Activated CD8-positive, alpha-beta memory T cell treated with anti-CD3 and anti-CD28 coated beads, Interleukin-2, amount 10 ng/mL, durations not matched to agents 7 days and 5 days (primary cell): ENCODE results near the gene ACOT13. TPM values are rescaled to one million over a fixed set of nuclear protein-coding genes. Genes with fewer than 3 reads are reported as not detected.
A peak's percentile ranks its signal among the peaks of the same experiment; 100 is the strongest.
"Not testable (repeated sequence)": the region's sequence is repeated elsewhere in the genome, so short reads cannot be mapped to it uniquely, and the experiment has no call there.

Experiments
- ATAC-seq: fragments of 150-1000 bp; cut with Tn5 transposase; one replicate; pipeline ENCODE4 v1.10.0; 2021; ENCODE audit warnings: moderate library complexity
- CTCF ChIA-PET: fragments of 350-600 bp; sonication (Branson Sonifier 250); formaldehyde crosslinking; loops from one replicate; lab custom pipeline; 2021; ENCODE audit warnings: antibody characterized with exemption; lab: Charles Lee
- DNase-seq: peaks from one replicate; pipeline ENCODE4 v3.0.0-alpha.2; 2020
- H3K27ac Mint-ChIP-seq: one replicate; pipeline ENCODE4 v1.8.0; 2021; ENCODE audit warnings: mild to moderate bottlenecking, mixed read lengths
- H3K27me3 Mint-ChIP-seq: one replicate; pipeline ENCODE4 v1.8.0; 2021; ENCODE audit warnings: mixed read lengths
- H3K36me3 Mint-ChIP-seq: one replicate; pipeline ENCODE4 v1.8.0; 2021; ENCODE audit warnings: mild to moderate bottlenecking, mixed read lengths
- H3K4me1 Mint-ChIP-seq: one replicate; pipeline ENCODE4 v1.8.0; 2021; ENCODE audit warnings: mixed read lengths
- H3K4me3 Mint-ChIP-seq: one replicate; pipeline ENCODE4 v1.8.0; 2021; ENCODE audit warnings: mild to moderate bottlenecking, moderate library complexity, mixed read lengths
- H3K9me3 Mint-ChIP-seq: one replicate; pipeline ENCODE4 v1.8.0; 2022; ENCODE audit warnings: low read depth, mixed read lengths
- total RNA-seq, 2 experiments: library from RNA; stranded (reverse); gene quantifications; one replicate each; pipeline ENCODE4 v1.2.3, GENCODE V29; 2021

The ACOT13 gene
- total RNA-seq, 2 experiments from 2014 or later, result 21.8 to 25.6 TPM

DNA sequence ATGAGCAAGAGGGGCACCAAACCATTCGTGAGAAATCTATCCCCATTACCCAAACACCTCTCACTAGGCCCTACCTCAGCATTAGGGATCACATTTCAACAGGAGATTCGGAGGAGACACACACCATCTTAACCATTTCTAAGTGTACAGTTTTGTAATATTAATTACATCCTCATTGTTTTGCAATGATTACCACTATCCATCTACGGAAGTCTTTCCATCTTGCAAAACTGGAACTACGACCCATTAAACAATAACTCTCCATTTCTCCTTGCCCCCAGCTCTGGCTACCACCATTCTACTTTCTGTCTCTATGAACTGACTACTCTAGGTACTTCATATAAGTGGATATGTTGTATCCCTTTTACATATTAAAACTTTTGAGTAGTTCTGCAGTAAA lies 20.1 kb downstream of the ACOT13 start:
- H3K27ac Mint-ChIP-seq, result no peak overlapping the region
- CTCF ChIA-PET, result no interaction called here
- H3K27me3 Mint-ChIP-seq, result no peaks in the 10 kb centered on the region
- peaks cover 3% of the 10 kb centered on the region for H3K36me3 Mint-ChIP-seq
- no peak for ATAC-seq
- H3K9me3 Mint-ChIP-seq, result no peaks in the 10 kb centered on the region
- DNase-seq, result no peak
- H3K4me3 Mint-ChIP-seq, result no peak overlapping the region
- no peaks in the 10 kb centered on the region for H3K4me1 Mint-ChIP-seq

DNA sequence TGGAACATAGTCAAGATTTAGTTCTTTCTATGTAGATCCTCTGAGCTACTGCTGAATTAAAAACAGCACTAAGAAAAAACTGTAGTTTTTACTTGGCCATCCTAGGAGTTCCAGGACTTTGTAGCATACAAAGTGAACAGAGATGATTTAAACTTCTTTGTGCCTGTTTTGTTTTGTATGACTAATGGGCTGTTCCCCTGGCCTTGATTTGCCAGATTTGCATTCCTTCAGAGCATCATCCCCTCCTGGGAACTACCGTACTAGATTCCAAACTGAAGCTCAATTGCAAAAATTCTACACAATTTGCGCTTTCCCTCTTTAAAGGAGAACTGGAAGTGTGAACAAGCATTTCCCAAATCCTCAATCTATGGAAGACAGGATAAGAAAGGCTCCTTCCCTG lies 23.1 kb downstream of the ACOT13 start:
- H3K9me3 Mint-ChIP-seq, result no peaks in the 10 kb centered on the region
- H3K27ac Mint-ChIP-seq, result no peak overlapping the region
- peaks cover 6% of the 10 kb centered on the region for H3K4me1 Mint-ChIP-seq
- DNase-seq (no peak), ATAC-seq (no peak)
- no peak overlapping the region for H3K4me3 Mint-ChIP-seq
- CTCF ChIA-PET, result interaction anchor here (0.6 to 1.6 kb wide), 2 partner anchors 109 to 164 kb away, joined by 3 read pairs; no protein-coding TSS in a partner anchor
- H3K27me3 Mint-ChIP-seq, result no peaks in the 10 kb centered on the region
- peaks cover 3% of the 10 kb centered on the region for H3K36me3 Mint-ChIP-seq

DNA sequence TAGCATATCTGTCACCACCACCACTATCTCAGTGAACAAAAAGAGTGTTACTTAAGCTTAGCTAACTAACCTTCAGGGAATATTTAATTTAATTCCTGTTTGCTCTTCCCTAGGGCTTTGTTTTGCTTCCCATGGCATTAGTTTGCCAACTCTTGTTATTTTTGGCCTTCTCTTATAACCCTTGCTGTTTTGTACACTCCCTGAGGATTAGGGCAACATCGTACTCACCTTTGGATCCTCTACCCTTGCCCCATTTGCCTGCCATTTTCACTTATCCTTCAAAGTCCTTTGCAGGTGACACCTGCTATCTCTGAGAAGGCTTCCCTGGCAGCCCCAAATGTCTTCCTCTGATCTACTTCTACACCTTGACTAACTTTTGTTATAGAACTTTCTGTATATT lies 23.7 kb downstream of the ACOT13 start:
- Mint-ChIP-seq H3K36me3 (peaks cover 3% of the 10 kb centered on the region), H3K4me1 (peaks cover 6% of the 10 kb centered on the region), H3K9me3 (no peaks in the 10 kb centered on the region), H3K27ac (no peak overlapping the region), H3K27me3 (no peaks in the 10 kb centered on the region), H3K4me3 (no peak overlapping the region)
- no peak for ATAC-seq
- DNase-seq, result no peak
- CTCF ChIA-PET, result interaction anchor here (1.6 kb wide), 1 partner anchor 109 kb away, joined by 3 read pairs; no protein-coding TSS in a partner anchor

DNA sequence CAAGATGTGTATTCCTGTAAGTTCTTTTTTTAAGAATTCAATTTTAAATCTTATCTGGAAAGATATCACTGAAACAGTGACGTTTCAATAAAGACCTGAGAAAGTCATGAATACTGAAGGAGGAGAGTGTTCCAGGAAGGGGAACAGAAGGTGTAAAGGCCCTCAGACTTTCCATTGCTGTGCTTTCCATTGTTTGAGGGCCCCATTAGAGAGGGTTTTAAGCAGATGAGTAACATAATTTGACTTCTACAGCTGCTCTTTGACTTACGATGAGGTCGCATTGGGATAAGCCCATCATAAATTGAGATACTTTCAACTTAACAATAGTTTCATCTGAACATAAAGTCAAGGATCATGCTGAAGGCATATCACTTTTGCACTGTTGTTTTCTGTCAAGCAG lies 24.7 kb downstream of the ACOT13 start:
- no peak overlapping the region for H3K27ac Mint-ChIP-seq
- no peak for ATAC-seq
- H3K27me3 Mint-ChIP-seq, result no peaks in the 10 kb centered on the region
- H3K4me1 Mint-ChIP-seq, result peaks cover 10% of the 10 kb centered on the region
- H3K4me3 Mint-ChIP-seq, result no peak overlapping the region
- no peak for DNase-seq
- CTCF ChIA-PET, result no interaction called here
- H3K9me3 Mint-ChIP-seq, result no peaks in the 10 kb centered on the region
- peaks cover 3% of the 10 kb centered on the region for H3K36me3 Mint-ChIP-seq

DNA sequence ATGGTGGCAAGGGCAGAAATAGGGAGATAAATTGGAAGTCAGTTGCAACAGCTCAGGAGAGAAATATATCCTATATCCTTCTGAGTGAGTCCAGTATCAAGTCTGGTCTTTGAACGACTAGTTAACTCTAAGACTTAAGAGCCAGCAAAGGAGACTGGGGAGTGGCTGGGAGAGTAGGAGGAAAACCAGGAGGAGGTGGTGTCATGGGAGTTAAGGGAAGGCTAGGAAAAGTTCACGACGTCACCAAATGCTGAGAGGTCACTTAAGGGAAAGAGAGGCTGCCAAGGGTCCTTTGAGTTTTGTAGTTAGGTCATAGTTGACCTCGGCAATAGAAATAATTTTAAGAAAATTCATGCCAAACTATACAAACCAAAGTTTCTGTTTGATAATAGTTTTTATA lies 25.1 kb downstream of the ACOT13 start:
- Mint-ChIP-seq H3K36me3 (peaks cover 3% of the 10 kb centered on the region), H3K27me3 (no peaks in the 10 kb centered on the region), H3K9me3 (no peaks in the 10 kb centered on the region), H3K27ac (no peak overlapping the region), H3K4me3 (no peak overlapping the region), H3K4me1 (peaks cover 10% of the 10 kb centered on the region)
- CTCF ChIA-PET, result no interaction called here
- ATAC-seq (no peak), DNase-seq (no peak)

DNA sequence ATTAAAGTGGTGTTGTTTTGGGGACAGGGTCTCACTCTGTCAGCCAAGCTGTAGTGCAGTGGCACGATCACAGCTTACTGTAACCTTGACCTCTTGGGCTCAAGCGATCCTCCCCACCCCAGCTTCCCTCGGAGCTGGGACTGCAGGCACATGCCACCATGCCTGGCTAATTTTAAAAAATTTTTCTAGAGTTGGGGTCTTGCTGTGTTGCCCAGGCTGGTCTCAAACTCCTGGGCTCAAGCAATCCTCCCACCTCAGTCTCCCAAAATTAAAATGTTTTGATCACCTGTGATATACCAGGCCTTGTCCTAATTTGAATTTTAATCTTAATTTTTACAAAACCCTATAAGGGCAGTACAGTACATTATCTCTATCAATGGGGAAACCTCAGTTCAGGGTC lies 25.5 kb downstream of the ACOT13 start:
- H3K4me3 Mint-ChIP-seq, result no peak overlapping the region
- H3K27ac Mint-ChIP-seq, result no peak overlapping the region
- H3K36me3 Mint-ChIP-seq, result peaks cover under 1% of the 10 kb centered on the region
- H3K27me3 Mint-ChIP-seq, result no peaks in the 10 kb centered on the region
- no peaks in the 10 kb centered on the region for H3K9me3 Mint-ChIP-seq
- DNase-seq (no peak), ATAC-seq (no peak)
- CTCF ChIA-PET, result interaction anchor here (0.9 kb wide), 1 partner anchor 111 kb away, joined by 3 read pairs; no protein-coding TSS in a partner anchor
- H3K4me1 Mint-ChIP-seq, result peaks cover 10% of the 10 kb centered on the region

DNA sequence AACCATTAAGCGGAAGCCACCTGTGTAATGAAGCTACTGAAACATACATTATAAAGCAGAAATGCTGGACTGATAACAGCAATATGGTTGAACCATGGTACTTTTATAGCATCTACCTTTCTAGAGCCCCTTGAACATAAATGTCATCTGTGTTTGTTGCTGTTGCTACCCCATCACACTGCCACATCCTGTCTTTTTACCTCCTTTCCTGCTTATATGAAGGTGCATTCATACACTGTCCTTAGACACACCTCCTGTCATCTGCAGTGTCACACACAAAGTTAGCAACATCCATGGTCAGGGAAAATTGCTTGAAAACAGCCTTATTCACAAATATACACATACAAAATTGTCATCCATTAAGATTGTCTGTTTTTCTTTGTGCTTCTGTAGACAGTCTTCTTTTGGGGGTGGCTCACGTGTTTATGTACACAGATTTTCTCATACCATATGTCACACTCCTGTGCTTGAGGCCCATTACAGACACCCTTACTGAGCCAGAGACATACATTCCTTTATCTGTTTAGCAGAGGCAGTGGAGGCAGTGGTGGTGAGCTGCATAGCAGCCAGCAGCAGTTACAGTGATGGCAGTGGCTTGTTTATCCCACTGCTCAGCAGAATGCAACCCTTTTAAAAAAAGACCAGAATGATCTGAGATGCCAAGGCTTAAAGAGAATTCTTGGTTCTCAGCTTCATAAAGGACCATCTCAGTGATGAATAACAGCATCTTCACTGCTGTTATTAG lies 26.1 kb downstream of the ACOT13 start:
- no peaks in the 10 kb centered on the region for H3K36me3 Mint-ChIP-seq
- no peak overlapping the region for H3K4me3 Mint-ChIP-seq
- H3K27me3 Mint-ChIP-seq, result no peaks in the 10 kb centered on the region
- peak; percentile 66 for ATAC-seq
- no peaks in the 10 kb centered on the region for H3K9me3 Mint-ChIP-seq
- CTCF ChIA-PET, result interaction anchor here (0.9 kb wide), 1 partner anchor 112 kb away, joined by 3 read pairs; no protein-coding TSS in a partner anchor
- no peak overlapping the region for H3K27ac Mint-ChIP-seq
- H3K4me1 Mint-ChIP-seq, result peaks cover 10% of the 10 kb centered on the region
- no peak for DNase-seq

DNA sequence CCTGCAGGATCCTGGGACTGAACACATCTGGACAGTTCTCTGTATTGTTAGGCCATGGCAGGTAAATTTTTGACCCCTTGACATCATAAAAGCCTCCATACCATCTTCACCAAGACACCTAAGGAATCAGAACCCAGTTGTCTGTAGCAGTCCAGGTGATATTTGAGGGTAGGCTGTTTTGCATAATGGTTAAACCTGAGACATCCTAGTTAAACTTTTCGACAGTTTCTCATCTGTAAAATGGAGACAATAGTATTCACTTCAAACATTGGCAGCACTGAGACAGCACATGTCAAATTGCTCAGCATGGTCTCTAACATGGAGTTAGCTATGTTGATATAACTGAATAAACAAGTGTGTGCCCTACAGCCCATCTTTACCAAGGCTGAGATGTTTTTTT lies 27.3 kb downstream of the ACOT13 start:
- Mint-ChIP-seq H3K27ac (no peak overlapping the region), H3K9me3 (no peaks in the 10 kb centered on the region), H3K36me3 (peaks cover 3% of the 10 kb centered on the region), H3K27me3 (no peaks in the 10 kb centered on the region), H3K4me1 (peaks cover 10% of the 10 kb centered on the region), H3K4me3 (no peak overlapping the region)
- DNase-seq (no peak), ATAC-seq (no peak)
- CTCF ChIA-PET, result interaction anchor here (0.8 to 4.3 kb wide), 3 partner anchors 10 to 117 kb away, joined by 3 to 33 read pairs (median 3); no protein-coding TSS in a partner anchor

DNA sequence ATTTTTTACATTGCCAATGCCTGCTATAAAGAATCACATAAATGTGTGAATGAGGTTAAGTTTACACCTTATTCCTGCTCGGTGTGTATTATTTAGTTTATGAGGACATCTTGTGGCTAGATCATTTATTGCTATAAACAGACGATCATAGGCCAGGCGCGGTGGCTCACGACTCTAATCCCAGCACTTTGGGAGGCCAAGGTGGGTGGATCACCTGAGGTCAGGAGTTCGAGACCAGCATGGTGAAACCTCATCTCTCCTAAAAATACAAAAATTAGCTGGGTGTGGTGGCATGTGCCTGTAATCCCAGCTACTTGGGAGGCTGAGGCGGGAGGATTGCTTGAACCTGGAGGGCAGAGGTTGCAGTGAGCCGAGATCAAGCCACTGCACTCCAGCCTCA lies 28.8 kb downstream of the ACOT13 start:
- DNase-seq, H3K9me3 Mint-ChIP-seq, H3K27me3 Mint-ChIP-seq, H3K4me3 Mint-ChIP-seq, H3K27ac Mint-ChIP-seq, H3K36me3 Mint-ChIP-seq: not testable (repeated sequence)
- CTCF ChIA-PET, result interaction anchor here (1.0 to 4.3 kb wide), 3 partner anchors 111 to 148 kb away, joined by 3 to 33 read pairs (median 4); no protein-coding TSS in a partner anchor
- peaks cover 10% of the 10 kb centered on the region for H3K4me1 Mint-ChIP-seq
- ATAC-seq, result peak; percentile 78

DNA sequence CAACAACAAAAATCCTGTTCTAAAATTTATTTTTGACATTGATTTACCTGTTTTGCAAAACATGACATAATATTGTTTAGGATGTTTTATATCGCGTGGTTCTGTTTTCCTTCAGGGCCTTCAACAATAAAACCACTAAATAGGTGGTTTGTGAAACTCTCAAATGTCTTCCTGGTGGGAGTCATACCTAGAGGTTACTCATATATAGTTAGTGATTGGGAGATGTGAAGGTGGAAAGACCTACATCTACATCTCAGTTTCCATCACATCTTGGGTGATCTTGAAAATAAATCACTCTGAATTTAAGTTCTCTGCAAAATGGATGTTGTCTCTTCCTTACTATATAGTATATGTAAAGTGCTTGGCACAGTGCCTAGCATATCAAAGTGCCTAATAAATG lies 29.2 kb downstream of the ACOT13 start:
- ATAC-seq, result no peak
- no peak overlapping the region for H3K4me3 Mint-ChIP-seq
- CTCF ChIA-PET, result interaction anchor here (1.0 to 4.3 kb wide), 3 partner anchors 112 to 149 kb away, joined by 3 to 33 read pairs (median 4); no protein-coding TSS in a partner anchor
- peaks cover 10% of the 10 kb centered on the region for H3K4me1 Mint-ChIP-seq
- no peaks in the 10 kb centered on the region for H3K9me3 Mint-ChIP-seq
- no peaks in the 10 kb centered on the region for H3K27me3 Mint-ChIP-seq
- no peak for DNase-seq
- no peak overlapping the region for H3K27ac Mint-ChIP-seq
- peaks cover 9% of the 10 kb centered on the region for H3K36me3 Mint-ChIP-seq

DNA sequence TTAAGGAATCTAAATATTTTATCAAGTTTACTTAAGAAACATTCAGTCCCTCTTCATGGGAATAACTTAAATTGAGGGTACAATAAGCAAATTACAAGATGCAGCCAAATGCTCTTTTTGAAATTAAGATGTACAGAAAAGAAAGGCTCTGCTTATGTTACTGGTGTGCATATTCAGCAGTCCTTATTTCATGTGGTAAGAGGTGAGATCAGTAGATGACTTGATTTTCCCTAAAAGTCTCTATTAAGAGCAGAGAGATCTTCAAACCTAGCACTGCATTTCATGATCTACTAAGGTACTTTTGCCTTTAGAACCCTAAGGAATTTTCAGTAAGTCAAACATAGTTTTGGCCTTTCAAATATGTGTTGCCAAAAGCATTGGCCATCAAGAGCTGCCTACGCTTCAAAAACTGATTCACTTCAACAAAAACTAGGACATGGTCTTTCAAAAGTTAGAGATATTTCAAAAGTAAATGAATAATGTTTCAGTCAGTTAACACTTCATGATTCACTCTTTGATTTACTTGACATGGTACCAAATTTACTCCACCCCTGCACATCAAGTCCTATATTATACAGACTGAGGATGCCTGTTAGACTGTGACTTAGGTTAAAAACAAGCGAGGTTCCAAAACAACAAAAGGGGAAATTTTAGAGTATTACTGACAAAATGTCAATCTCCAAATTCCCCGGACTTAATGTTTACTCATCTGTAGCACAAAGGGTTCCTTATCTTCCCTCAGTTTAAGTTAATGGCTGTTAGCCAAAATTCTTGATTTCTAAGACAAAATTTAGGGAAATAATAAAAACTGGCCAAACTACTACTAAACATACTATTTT lies 32.9 kb downstream of the ACOT13 start:
- ATAC-seq, result no peak
- H3K4me3 Mint-ChIP-seq, result no peak overlapping the region

DNA sequence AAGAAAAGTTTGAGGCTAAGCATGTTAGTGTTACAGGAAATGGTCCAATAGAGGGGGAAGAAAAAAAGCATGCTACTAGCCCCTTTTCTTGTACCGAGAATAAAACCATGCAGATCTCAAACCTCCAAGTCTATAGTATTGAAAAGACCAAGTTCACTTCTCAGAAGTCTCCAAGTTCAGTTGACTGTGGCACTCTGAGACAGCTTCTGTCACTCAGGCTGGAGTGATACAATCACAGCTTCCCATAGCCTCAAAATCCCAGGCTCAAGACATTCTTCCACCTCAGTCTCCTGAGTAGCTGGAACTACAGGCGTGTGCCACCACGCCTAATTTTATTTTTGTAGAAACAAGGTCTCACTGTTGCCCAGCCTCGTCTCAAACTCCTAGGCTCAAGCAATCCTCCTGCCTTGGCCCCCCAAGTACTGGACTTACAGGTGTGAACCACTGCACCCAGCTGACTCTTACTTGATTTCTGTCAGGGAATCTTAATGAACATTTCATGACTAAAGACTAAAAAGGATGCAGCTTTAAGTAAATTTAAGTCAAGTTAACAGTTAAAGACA lies 35.9 kb downstream of the ACOT13 start:
- Mint-ChIP-seq H3K27me3 (no peaks in the 10 kb centered on the region), H3K4me3 (no peak overlapping the region), H3K27ac (peak overlapping the region; percentile 52), H3K9me3 (no peaks in the 10 kb centered on the region), H3K36me3 (peaks cover 48% of the 10 kb centered on the region), H3K4me1 (peaks cover 20% of the 10 kb centered on the region)
- no peak for DNase-seq
- no peak for ATAC-seq
- CTCF ChIA-PET, result interaction anchor here (0.8 to 2.8 kb wide), 6 partner anchors 11 to 123 kb away, joined by 3 to 15 read pairs (median 4); no protein-coding TSS in a partner anchor

More for the DNA sequence above, 32.9 kb downstream of the ACOT13 start:
- H3K27me3 Mint-ChIP-seq, result no peaks in the 10 kb centered on the region
- CTCF ChIA-PET, result interaction anchor here (1.0 to 2.8 kb wide), 2 partner anchors 119 kb away, joined by 3 to 10 read pairs; no protein-coding TSS in a partner anchor
- peaks cover 11% of the 10 kb centered on the region for H3K4me1 Mint-ChIP-seq
- H3K36me3 Mint-ChIP-seq, result peaks cover 26% of the 10 kb centered on the region
- H3K9me3 Mint-ChIP-seq, result no peaks in the 10 kb centered on the region
- DNase-seq, result no peak
- peak overlapping the region; percentile 57 for H3K27ac Mint-ChIP-seq

DNA sequence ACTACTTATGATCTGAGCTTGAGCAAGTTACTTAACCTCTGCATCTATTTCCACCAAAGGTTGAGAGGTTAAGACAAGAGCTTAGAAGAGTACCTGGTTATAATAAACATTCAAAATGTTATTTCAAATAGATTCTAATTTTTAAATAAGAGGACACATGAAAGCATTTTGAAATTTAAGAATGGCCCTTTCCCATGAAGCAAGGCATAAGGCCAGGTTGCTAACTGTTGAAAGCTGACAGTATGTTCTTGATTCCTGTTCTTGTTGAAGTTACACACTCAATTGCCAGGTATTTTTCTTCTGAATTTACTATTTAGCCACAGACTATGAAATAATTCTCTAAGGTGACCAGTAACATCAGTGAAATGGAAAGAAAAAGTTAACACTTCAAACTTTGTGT lies 37.6 kb downstream of the ACOT13 start:
- H3K4me1 Mint-ChIP-seq, result peaks cover 22% of the 10 kb centered on the region
- H3K4me3 Mint-ChIP-seq, result no peak overlapping the region
- ATAC-seq (no peak), DNase-seq (no peak)
- H3K27ac Mint-ChIP-seq, result no peak overlapping the region
- no peaks in the 10 kb centered on the region for H3K9me3 Mint-ChIP-seq
- CTCF ChIA-PET, result interaction anchor here (0.7 to 1.9 kb wide), 4 partner anchors 10 to 123 kb away, joined by 3 to 6 read pairs (median 4); no protein-coding TSS in a partner anchor
- no peaks in the 10 kb centered on the region for H3K27me3 Mint-ChIP-seq
- peaks cover 56% of the 10 kb centered on the region for H3K36me3 Mint-ChIP-seq
